GM18951 (cell line): ENCODE results near the gene OR51E1.

Source experiments
- POLR2A ChIP-seq: IDR thresholded peaks from 4 replicates; pipeline ENCODE4 v1.6.1; 2011; ENCODE audit warnings: mild to moderate bottlenecking; ENCODE audit not compliant: insufficient read length, insufficient read depth; ENCODE audit errors: extremely low read depth
- in situ Hi-C: fragments of 300-500 bp; cut with MboI; formaldehyde crosslinking; loops from one replicate; pipeline ENCODE4 v1.12.0; 2022; ENCODE audit warnings: low sequenced_read_pairs, mixed read lengths, inconsistent platforms; ENCODE audit not compliant: unreplicated experiment

OR51E1 gene

DNA sequence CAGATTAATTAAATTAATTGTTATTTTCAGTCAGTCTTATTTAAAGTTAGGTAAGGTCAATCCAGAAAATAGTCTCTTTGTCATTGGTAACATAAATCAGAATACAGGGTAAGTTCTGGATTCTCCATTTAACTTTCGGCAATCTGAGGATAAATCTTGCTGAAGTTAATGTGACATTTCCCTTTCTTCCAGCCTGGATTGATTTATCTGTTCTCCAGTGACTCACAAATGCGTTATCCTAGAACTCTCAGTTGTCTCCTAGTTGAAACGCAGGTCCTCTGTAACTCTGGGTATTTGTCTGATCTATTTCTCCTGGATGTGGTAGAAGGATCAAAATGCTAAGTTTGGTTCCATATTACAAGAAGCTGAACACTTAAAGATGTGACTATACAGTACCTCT, 21.0 kb downstream of the OR51E1 start:
- in situ Hi-C loops = no loop called here

DNA sequence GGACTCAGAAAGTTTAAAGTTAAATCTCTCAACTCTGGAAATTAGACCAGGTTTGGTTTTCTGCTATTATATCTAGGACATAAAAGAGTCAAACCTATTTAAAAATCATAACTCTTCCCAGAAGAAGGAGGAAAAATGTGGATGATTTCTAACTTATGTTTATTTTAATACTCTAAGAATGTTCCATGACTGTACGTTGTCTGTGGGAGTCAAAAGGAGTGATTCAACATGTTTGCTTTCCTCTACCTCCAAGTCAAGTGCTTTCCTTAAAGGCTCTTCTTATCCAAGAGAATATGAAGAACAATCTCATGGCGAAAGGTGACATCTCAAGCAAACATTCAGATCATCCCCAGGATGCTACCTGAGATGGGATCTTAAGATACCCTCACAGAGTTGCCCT, 21.6 kb downstream of the OR51E1 start:
- no peak for TF ChIP-seq POLR2A
- in situ Hi-C loops = no loop called here

More for the DNA sequence above, 21.0 kb downstream of the OR51E1 start:
- no peak for TF ChIP-seq POLR2A

DNA sequence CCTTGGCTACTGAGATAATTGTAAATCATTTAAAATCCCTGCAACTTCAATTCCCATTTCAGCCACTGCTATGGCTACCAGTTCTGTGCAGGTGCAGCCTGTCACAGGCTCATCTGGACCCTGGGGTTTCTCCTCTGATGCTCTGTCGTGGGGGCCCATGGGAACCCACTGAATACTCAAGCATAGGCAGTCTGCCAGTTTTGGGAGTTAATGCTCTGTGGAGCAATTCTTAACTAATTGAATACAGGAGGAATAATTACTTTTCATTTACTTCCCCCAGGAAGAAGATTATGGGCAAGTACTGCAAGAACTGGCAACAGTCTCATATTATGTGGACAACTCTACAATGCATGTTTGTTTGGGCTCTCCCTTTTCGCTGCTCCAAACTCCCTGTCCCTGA, 28.0 kb downstream of the OR51E1 start:
- TF ChIP-seq POLR2A = no peak
- in situ Hi-C loops = no loop called here

DNA sequence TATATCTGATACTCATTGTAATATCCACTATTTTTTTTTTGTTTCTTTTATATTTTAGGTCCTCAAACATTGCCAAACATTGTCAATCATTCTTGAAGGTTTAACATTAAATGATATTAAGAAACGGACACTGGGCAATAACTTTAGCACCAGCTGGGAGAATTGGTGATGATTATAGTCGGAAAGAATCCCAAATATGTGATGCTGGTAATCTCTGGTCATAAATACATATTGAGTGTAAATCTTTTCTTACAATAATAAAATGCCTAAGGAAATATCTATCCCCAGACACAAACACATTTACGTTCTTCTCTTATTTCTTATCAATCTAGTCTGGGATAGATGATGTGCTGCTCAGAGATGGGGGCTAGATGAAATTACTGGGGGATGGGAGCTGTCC, 28.7 kb downstream of the OR51E1 start:
- in situ Hi-C loops = no loop called here
- no peak for TF ChIP-seq POLR2A

- in situ Hi-C loops = no loop called here
- no peak for TF ChIP-seq POLR2A
Measured at GRCh38 chr11:4673781-4674180, 30.0 kb downstream of the OR51E1 start.

GRCh38 chr11:4677948-4678347, 34.2 kb downstream of the OR51E1 start:
- no peak for TF ChIP-seq POLR2A
- in situ Hi-C loops = no loop called here

DNA sequence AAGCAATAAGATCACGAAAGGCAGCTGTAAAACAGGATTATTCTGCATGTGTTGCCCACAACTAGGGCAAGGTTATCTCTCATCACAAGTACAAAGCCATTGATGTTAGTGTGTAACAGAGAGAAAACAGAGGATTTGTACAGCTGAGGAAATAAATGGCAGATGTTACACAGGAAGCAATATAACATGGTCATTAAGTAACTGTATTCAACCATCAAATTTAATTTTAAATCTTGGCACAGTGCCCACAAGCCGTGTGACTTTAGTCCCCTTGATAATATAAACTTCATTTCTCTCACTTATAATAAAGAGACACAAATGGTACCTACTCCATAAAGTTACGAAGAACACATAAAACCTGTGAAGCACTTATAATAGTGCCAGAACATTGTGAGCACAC, 36.6 kb downstream of the OR51E1 start:
- in situ Hi-C loops = no loop called here
- no peak for TF ChIP-seq POLR2A

GRCh38 chr11:4682623-4683419, 39.0 kb downstream of the OR51E1 start:
- TF ChIP-seq POLR2A = no peak
- in situ Hi-C loops = no loop called here

- no peak for TF ChIP-seq POLR2A
- in situ Hi-C loops = no loop called here
Measured at GRCh38 chr11:4684631-4685285, 41.0 kb downstream of the OR51E1 start.

DNA sequence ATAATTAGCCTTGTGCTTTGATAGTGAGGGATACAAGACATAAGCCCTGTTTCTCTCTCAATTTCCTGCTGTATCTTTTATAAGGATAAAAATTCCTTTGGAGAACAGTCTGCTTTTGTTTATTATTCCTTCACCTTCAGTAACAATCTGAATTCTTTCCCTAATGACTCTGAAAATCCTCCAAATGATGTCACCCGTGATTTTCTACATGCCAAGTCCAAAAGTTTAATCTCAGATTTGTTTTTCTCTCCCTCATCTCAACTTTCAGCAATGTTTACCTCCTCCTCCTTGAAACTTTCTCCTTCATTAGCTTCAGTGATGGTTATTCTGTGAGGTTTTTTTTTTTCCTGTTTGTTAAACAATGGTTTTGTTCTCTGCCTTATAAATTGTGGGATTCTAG, 51.7 kb downstream of the OR51E1 start:
- no peak for TF ChIP-seq POLR2A
- in situ Hi-C loops = no loop called here

GRCh38 chr11:4697585-4697984, 53.8 kb downstream of the OR51E1 start, which contains the start of gene OR51E2:
Gene OR51E2 (minus strand): TSS chr11:4697853. CDS start chr11:4682711, 15,142 bp downstream.
- no peak for TF ChIP-seq POLR2A
- in situ Hi-C loops = no loop called here

- in situ Hi-C loops = no loop called here
- no peak for TF ChIP-seq POLR2A
Measured at GRCh38 chr11:4699697-4700435, 56.1 kb downstream of the OR51E1 start.

DNA sequence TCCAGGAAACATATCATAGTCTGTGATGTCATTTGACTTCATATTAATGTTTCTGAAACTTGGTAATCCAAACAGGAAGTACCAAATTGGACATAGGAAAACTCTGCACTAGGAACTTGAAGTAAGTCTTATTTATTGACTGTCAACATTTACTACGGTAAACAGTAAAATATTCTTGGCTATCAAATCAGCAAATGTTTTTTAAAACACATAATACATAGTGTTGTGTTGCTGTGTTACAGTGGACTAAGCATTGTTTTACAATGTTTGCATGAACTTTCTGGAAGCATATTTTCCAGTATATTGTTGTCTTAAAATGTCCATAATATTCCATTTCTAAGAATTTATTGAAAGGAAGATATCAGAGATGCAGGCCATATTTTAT, 56.6 kb downstream of the OR51E1 start:
- in situ Hi-C loops = no loop called here
- no peak for TF ChIP-seq POLR2A
